Activated T-cell treated with anti-CD3 and anti-CD28 coated beads, Interleukin-2, amount 50 U/mL, for 72 hours (primary cell): ENCODE data around the gene CD300H. TPM values are rescaled to one million over a fixed set of nuclear protein-coding genes. Genes with fewer than 3 reads are reported as not detected.
"Not testable (repeated sequence)": the region's sequence is repeated elsewhere in the genome, so short reads cannot be mapped to it uniquely, and the experiment has no call there.

Experiments
- ATAC-seq, 2 donors: fragments of 150-1000 bp; cut with Tn5 transposase; replicated peaks in 1 of 2; 2 replicates each; pipeline ENCODE4 v1.10.0; 2021; ENCODE audit warnings: moderate library complexity in 2 of 2, mild to moderate bottlenecking in 1 of 2
- DNase-seq, 2 donors: peaks; one replicate each; pipeline ENCODE4 v3.0.0; 2021 to 2022; ENCODE audit warnings: mixed read lengths in 1 of 2
- H3K27ac Mint-ChIP-seq: one replicate; pipeline ENCODE4 v1.8.0; 2022; ENCODE audit warnings: mild to moderate bottlenecking, moderate library complexity, mixed read lengths
- H3K27me3 Mint-ChIP-seq: one replicate; pipeline ENCODE4 v1.8.0; 2022; ENCODE audit warnings: low read depth, mixed read lengths
- H3K36me3 Mint-ChIP-seq, 2 donors: one replicate each; pipeline ENCODE4 v1.8.0; 2022; ENCODE audit warnings: mixed read lengths in 2 of 2, mild to moderate bottlenecking in 1 of 2; ENCODE audit not compliant: insufficient read depth in 2 of 2
- H3K4me1 Mint-ChIP-seq: one replicate; pipeline ENCODE4 v1.8.0; 2022; ENCODE audit warnings: low read depth, mixed read lengths
- H3K4me3 Mint-ChIP-seq, 2 donors: one replicate each; pipeline ENCODE4 v1.8.0; 2022; ENCODE audit warnings: mild to moderate bottlenecking in 2 of 2, mixed read lengths in 2 of 2, moderate library complexity in 2 of 2
- H3K9me3 Mint-ChIP-seq, 2 donors: one replicate each; pipeline ENCODE4 v1.8.0; 2022; ENCODE audit warnings: mixed read lengths in 2 of 2
- total RNA-seq, 2 donors: library from RNA; stranded (reverse); gene quantifications; one replicate each; pipeline ENCODE4 v1.2.3, GENCODE V29; 2022

Gene CD300H
- total RNA-seq, 2 donors from 2014 or later, result not detected

DNA sequence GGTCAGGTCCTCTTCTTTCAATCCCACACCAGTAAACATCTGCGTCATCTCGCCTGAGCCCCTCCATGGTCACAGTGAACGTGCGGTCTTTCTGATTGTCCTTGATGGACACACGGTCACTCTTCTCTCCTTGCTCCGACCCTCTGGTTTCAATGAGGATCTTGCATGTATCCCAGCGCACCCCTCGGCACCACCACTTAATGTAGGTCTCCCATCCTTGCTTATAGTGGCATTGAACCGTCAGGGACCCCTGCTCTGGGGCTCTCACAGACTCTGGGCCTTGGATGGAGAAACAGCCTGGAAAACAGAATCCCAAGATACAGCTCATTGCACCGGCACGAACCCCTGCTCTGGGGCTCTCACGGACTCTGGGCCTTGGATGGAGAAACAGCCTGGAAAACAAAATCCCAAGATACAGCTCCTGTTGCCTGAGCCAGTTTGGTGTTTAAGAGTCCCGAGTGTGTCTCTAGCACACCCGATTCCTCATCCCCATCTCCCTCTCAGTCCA is 41.5 kb downstream of the CD300H start:
- peaks cover 11% of the 10 kb centered on the region for H3K4me1 Mint-ChIP-seq
- no peak overlapping the region for H3K27ac Mint-ChIP-seq

DNA sequence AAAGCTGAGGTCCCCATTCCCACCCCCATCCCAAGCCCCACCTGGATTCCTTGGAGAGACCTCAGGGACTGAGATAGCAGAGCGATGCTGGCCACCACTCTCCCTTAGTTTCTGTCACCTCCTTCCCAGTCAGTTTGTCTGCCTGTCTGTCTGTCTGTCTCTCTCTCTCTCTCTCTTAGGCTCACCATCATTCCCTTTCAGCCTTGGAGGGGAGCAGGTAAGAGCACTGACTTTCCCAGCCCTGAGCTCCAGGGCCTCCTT is 41.9 kb downstream of the CD300H start:
- peaks cover 0 to 5% of the 10 kb centered on the region in 2 donors for H3K36me3 Mint-ChIP-seq
- H3K27me3 Mint-ChIP-seq, result peaks cover 33% of the 10 kb centered on the region
- ATAC-seq, result no peak
- H3K4me1 Mint-ChIP-seq, result peaks cover 15% of the 10 kb centered on the region
- no peak overlapping the region for H3K27ac Mint-ChIP-seq
- peaks cover 0 to 4% of the 10 kb centered on the region in 2 donors for H3K9me3 Mint-ChIP-seq
- H3K4me3 Mint-ChIP-seq, result no peak overlapping the region
- no peak for DNase-seq

More for the DNA sequence above, 41.5 kb downstream of the CD300H start:
- H3K4me3 Mint-ChIP-seq, result no peak overlapping the region
- H3K36me3 Mint-ChIP-seq, result peaks cover 0 to 5% of the 10 kb centered on the region in 2 donors
- ATAC-seq (no peak), DNase-seq (no peak)
- peaks cover 0 to 4% of the 10 kb centered on the region in 2 donors for H3K9me3 Mint-ChIP-seq
- peaks cover 35% of the 10 kb centered on the region for H3K27me3 Mint-ChIP-seq

DNA sequence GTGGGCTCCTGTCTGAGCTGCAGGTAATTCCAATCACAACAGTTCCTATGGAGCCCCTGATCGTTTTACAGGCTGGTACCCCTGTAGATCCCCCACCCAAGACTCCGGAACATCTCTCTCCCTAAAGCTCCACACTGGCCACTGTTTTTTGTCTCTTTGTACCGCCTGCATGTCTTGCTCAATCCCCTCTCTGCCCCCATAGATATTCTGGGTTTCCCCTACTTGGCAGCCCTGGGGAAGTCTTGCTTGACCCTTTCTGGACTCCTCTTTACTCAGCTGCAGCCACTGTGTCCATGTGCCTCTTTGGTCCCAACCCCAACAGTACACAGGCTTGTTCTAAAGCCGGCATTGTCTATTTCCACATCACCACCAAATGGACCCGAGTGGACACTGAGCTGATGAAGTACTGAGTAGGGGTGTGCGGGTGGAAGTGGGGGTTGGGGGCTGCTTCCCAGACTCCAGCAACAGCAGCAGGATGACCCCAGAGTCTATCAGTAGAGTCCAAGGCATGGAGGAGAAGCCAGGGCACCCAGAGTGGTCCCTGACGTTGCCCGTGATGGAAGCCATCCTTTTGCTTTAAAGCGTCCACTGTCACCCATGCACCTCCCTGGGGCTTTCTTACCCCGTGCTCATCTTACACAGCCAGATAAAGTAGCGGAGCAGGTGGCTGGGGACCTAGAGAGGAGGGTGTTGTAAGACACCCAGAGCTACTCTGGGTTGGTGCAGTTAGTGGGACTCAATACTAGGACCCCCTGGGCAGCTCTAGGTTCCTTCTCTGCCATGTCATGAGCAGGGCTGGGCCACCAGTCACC is 42.5 kb downstream of the CD300H start:
- DNase-seq, result no peak
- Mint-ChIP-seq H3K4me3 (no peak overlapping the region), H3K27ac (no peak overlapping the region), H3K27me3 (peaks cover 31% of the 10 kb centered on the region), H3K9me3 (peaks cover 0 to 4% of the 10 kb centered on the region in 2 donors), H3K36me3 (peaks cover 0 to 5% of the 10 kb centered on the region in 2 donors), H3K4me1 (peaks cover 20% of the 10 kb centered on the region)
- ATAC-seq, result no peak

DNA sequence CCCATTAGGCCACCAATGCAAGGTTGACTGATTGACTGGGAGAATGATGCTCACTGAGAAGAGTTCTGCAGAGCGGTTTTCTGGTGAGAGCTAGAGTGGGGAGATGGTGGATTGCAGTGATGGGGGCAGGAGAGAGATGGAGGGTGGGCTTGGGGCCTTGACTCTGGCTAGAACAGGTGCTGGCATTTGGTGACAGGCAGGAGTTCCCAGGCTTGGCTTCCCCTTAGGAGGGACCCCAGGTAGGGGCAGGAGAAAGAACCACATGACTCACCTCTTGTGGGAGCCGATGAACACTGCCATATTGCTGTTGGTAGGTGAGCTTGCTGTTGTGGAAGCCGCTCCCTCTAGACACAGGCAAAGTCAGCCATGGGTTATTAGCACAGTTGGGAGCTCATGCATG is 44.0 kb downstream of the CD300H start:
- peaks cover 3 to 4% of the 10 kb centered on the region in 2 donors for H3K9me3 Mint-ChIP-seq
- H3K4me3 Mint-ChIP-seq, result no peak overlapping the region
- ATAC-seq (no peak), DNase-seq (no peak)
- peaks cover 36% of the 10 kb centered on the region for H3K27me3 Mint-ChIP-seq
- H3K27ac Mint-ChIP-seq, result no peak overlapping the region
- peaks cover 25% of the 10 kb centered on the region for H3K4me1 Mint-ChIP-seq
- H3K36me3 Mint-ChIP-seq, result peaks cover 5 to 8% of the 10 kb centered on the region in 2 donors

DNA sequence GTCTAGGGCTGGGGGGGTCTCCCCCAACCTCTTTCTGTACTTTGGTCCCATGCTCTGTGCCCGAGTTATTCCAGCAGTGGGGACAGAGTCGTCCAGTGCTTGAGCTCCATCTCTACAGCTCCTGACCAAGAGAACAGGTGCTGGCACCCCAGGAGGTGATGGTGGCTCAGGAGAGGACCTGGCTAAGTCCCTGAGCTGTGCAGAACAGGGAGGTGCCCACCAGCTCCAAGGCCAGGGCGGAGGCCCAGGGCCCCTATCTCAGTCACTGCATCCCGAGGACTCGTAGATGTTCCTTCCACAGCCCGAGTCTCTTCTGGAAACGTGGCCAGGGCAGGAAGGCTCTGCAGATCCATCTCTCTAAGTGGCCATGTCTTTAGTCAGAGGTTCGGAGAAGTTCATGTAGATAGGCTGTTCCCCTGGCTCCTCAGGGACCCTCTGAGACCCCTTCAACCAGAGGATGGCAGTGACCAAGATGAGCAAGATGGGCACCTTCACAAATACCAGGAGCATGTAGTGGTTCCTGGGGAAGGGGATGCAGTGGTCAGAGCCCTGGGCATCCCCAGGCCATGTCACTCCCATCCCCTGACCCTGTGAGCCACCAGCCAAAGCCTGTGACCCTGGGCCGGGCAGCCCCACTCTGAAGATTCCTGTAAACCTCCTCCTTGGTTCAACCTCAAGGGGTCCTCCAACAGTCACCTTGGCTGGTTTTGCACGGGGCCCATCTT is 44.8 kb downstream of the CD300H start:
- ATAC-seq, result no peak
- H3K4me3 Mint-ChIP-seq, result no peak overlapping the region

DNA sequence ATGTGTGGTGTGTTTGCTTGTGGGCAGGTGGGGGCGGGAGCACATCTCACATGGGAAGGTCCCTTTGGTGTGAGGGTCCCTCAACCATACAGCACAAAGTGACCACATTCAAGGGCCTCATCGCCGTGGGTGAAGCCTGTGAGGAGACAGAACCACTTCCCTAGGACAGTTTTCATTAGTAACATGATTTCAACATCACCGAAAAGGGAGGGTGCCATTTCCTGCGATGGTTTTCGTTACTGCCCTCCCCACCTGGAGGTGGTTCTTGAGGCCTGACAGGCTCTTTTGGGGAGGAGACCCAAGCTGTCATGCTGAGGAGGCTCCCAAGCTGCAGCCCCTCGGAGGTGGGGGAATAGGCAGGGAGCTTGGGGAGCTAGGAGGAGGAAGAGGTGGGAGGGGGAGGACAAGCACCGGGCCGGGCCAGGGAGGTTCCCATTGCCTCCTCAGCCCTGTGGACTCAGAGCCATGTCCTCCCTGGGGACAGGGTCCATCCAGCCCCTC is 45.6 kb downstream of the CD300H start:
- DNase-seq (peak in 1 of 2 donors; percentile 37), ATAC-seq (peak; percentile 25 to 26)

More for the DNA sequence above, 44.8 kb downstream of the CD300H start:
- Mint-ChIP-seq H3K9me3 (peaks cover 3 to 7% of the 10 kb centered on the region in 2 donors), H3K4me1 (peaks cover 25% of the 10 kb centered on the region), H3K27ac (no peak overlapping the region), H3K36me3 (peaks cover 5 to 8% of the 10 kb centered on the region in 2 donors), H3K27me3 (peaks cover 38% of the 10 kb centered on the region)
- DNase-seq, result no peak

DNA sequence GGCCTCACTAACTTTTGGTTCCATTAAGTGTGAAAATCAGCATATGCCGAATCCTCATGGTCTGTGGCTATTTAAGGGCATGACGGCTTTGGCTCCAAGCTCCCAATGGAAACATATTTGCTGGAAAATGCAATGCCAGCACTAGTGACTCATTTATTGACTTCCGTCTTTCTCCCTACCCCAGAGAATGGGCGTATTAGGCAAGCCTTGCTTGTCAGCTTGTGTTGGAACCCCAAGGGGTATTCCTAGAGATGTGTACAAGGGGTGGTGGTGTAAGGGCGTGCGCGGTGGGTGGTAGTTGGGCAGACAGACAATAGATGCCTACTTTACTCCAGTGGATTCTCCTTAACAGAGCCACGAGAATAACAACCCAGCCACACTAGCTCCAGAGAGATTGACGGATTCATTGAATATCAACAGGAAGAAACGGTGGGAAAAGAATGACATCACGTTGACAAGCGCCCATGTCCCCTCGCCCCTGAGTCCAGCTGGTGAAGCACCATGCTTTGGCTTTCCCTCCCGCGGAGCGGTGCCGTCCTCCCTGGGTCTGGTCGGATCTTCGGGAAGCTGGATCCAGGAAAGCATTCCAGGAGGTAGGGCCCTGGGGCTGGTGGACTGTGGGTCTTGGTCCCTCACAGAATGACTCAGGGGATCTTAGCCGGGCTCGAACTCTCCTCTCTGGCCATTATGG is 46.4 kb downstream of the CD300H start:
- ATAC-seq (no peak), DNase-seq (no peak)
- Mint-ChIP-seq H3K9me3 (peaks cover 3 to 7% of the 10 kb centered on the region in 2 donors), H3K27me3 (peaks cover 28% of the 10 kb centered on the region), H3K27ac (no peak overlapping the region), H3K4me3 (peak overlapping the region in 1 of 2 donors; percentile 40), H3K36me3 (peaks cover 5 to 8% of the 10 kb centered on the region in 2 donors), H3K4me1 (peaks cover 25% of the 10 kb centered on the region)

More for the DNA sequence above, 45.6 kb downstream of the CD300H start:
- H3K27ac Mint-ChIP-seq, result no peak overlapping the region
- peaks cover 30% of the 10 kb centered on the region for H3K27me3 Mint-ChIP-seq
- H3K4me1 Mint-ChIP-seq, result peaks cover 25% of the 10 kb centered on the region
- peaks cover 5 to 8% of the 10 kb centered on the region in 2 donors for H3K36me3 Mint-ChIP-seq
- peaks cover 3 to 7% of the 10 kb centered on the region in 2 donors for H3K9me3 Mint-ChIP-seq
- no peak overlapping the region for H3K4me3 Mint-ChIP-seq

DNA sequence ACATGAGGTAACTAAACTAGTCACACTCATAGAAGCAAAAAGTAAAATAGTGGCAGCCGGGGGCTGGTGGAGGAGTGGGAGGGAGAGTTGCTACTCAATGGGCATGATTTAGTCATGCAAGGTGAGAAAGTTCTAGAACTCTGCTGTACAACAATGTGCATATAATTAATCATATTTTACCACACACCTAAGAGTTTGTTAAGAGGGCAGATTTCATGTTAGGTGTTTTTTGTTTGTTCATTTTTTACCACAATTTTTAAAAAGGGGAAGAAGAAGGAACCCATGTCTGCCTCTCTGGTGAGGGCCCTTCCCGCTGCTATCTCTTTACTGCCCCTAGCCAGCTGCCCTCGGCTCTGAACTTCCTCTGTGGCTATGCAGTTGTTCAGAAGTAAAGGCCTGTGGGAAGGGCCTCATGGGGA is 47.3 kb downstream of the CD300H start:
- Mint-ChIP-seq H3K9me3 (peaks cover 3 to 9% of the 10 kb centered on the region in 2 donors), H3K36me3 (peaks cover 5 to 8% of the 10 kb centered on the region in 2 donors), H3K27ac (no peak overlapping the region), H3K4me1 (peaks cover 25% of the 10 kb centered on the region), H3K4me3 (peak overlapping the region in 1 of 2 donors; percentile 8), H3K27me3 (peaks cover 28% of the 10 kb centered on the region)
- DNase-seq (peak; percentile 58 to 63), ATAC-seq (peak; percentile 88 to 91)

DNA sequence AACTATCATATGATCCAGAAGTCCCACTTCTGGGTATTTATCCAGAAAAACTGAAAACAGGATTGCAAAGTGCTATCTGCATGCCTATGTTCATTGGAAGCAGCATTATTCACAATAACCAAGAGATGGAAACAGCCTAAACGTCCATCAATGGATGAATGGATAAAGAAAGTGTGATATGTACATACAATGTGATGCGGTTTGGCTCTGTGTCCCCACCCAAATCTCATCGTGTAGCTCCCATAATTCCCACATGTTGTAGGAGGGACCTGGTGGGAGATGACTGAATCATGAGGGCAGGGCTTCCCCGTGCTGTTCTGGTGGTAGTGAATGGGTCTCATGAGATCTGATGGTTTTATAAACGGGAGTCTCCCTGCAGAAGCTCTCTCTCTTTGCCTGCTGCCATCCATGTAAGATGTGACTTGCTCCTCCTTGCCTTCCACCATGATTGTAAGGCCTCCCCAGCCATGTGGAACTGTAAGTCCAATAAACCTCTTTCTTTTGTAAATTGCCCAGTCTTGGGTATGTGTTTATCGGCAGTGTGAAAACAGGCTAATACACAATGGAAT is 48.8 kb downstream of the CD300H start:
- H3K4me1 Mint-ChIP-seq, result peaks cover 38% of the 10 kb centered on the region
- ATAC-seq, H3K27ac Mint-ChIP-seq, H3K4me3 Mint-ChIP-seq, DNase-seq: not testable (repeated sequence)
- H3K36me3 Mint-ChIP-seq, result peaks cover 17 to 20% of the 10 kb centered on the region in 2 donors
- H3K27me3 Mint-ChIP-seq, result peaks cover 34% of the 10 kb centered on the region
- peaks cover 14 to 20% of the 10 kb centered on the region in 2 donors for H3K9me3 Mint-ChIP-seq

DNA sequence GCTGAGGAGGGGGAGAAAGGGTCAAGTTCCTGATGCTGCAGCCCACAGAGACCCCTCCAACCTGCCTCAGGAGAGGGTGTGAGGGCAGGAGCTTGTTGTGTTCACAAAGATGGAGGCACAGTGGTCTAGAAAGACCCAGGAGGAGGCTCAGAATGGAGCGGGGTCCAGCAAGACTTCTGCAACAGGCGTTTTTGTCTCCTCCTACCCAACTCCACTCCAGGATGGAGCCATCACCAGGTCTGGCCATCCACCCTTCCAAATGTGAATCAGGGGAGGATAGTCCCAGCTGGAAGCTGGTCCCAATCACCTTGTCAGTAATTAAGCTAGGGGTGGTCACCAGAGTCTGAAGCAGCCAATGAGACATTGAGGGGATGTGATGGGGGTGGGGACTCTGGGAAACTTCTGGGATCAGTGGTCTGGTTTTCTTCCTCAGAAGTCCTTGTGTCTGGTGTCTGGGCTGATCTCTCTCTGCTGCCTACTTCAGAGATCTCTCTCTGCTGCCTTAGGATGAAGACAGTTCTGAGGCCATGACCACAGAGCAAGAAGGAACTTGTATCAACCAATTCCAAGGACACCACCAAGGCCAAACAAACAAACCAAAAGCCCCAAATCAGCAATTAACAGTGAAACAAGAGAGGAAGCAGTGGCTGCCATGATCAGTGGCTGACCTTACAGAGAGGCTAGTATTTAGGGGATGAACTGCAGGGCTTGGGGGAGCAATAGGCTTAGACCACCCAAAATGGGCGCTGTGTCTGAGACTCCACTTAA is 50.6 kb downstream of the CD300H start:
- DNase-seq (no peak), ATAC-seq (no peak)
- H3K9me3 Mint-ChIP-seq, result peaks cover 14 to 17% of the 10 kb centered on the region in 2 donors
- H3K4me3 Mint-ChIP-seq, result no peak overlapping the region
- peaks cover 28% of the 10 kb centered on the region for H3K27me3 Mint-ChIP-seq
- no peak overlapping the region for H3K27ac Mint-ChIP-seq
- peaks cover 51% of the 10 kb centered on the region for H3K4me1 Mint-ChIP-seq
- H3K36me3 Mint-ChIP-seq, result peaks cover 12 to 21% of the 10 kb centered on the region in 2 donors

DNA sequence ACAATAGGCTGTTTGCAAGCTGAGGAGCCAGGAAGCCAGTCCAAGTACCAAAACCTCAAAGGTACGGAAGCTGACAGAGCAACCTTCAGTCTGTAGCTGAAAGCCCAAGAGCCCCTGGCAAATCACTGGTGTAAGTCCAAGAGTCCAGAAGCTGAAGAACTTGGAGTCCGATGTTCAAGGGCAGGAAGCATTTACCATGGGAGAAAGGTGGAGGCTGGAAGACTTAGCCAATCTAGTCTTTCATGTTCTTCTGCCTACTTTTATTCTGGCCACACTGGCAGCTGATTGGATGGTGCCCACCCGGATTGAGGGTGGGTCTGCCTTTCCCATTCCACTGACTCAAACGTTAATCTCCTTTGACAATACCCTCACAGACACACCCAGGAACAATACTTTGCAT is 51.4 kb downstream of the CD300H start:
- no peak overlapping the region for H3K4me3 Mint-ChIP-seq
- DNase-seq (no peak), ATAC-seq (no peak)
- H3K36me3 Mint-ChIP-seq, result peaks cover 12 to 21% of the 10 kb centered on the region in 2 donors
- H3K27me3 Mint-ChIP-seq, result peaks cover 21% of the 10 kb centered on the region
- peaks cover 46% of the 10 kb centered on the region for H3K4me1 Mint-ChIP-seq
- no peak overlapping the region for H3K27ac Mint-ChIP-seq
- H3K9me3 Mint-ChIP-seq, result peaks cover 14 to 17% of the 10 kb centered on the region in 2 donors
